B cell (primary cell): ENCODE data around the gene MTF1. TPM values are rescaled to one million over a fixed set of nuclear protein-coding genes. Genes with fewer than 3 reads are reported as not detected.

Experiments used
- ATAC-seq: fragments of 200-7000 bp; cut with Tn5 transposase; one replicate; pipeline ENCODE4 v1.10.0; 2021; ENCODE audit warnings: low read depth, mild to moderate bottlenecking, moderate number of reproducible peaks, moderate library complexity
- CTCF ChIA-PET: fragments of 350-600 bp; sonication (Branson Sonifier 250); formaldehyde crosslinking; loops from one replicate; lab custom pipeline; 2021; ENCODE audit warnings: antibody characterized with exemption, inconsistent platforms; lab: Charles Lee
- POLR2A ChIA-PET: fragments of 350-600 bp; sonication (Branson Sonifier 250); formaldehyde crosslinking; loops from one replicate; lab custom pipeline; 2021; ENCODE audit warnings: antibody characterized with exemption; lab: Charles Lee
- DNase-seq: peaks from one replicate; pipeline ENCODE4 v3.0.0; 2013
- H2AFZ ChIP-seq: 2 replicates; pipeline ENCODE4 v1.6.1; 2012; ENCODE audit warnings: mild to moderate bottlenecking, low read depth, low read length; ENCODE audit not compliant: insufficient read depth, poor library complexity, severe bottlenecking
- H3K27ac ChIP-seq, 2 donors: 1 replicate in 1 of 2; 2 replicates in 1 of 2; pipeline ENCODE4 v1.5.1; 2012 to 2013; ENCODE audit warnings: low read length in 2 of 2, mild to moderate bottlenecking in 2 of 2, moderate library complexity in 1 of 2
- H3K27me3 ChIP-seq, 4 experiments: fragments of 200-600 bp in 1 of 4; sonication (generic) in 1 of 4; replicated peaks in 1 of 4; 1 replicate in 2 of 4; 2 replicates in 2 of 4; pipeline versions ENCODE4 v1.6.1 to v1.7.0; 2013 to 2016; ENCODE audit warnings: low read length in 3 of 4, mild to moderate bottlenecking in 2 of 4, mixed read lengths in 1 of 4, moderate library complexity in 1 of 4; ENCODE audit not compliant: insufficient read depth in 4 of 4, control insufficient read depth in 3 of 4; ENCODE audit errors: control extremely low read depth in 1 of 4
- H3K36me3 ChIP-seq, 2 experiments: replicated peaks in 1 of 2; 1 replicate in 1 of 2; 2 replicates in 1 of 2; pipeline versions ENCODE4 v1.6.1 to v1.7.1; 2013; ENCODE audit warnings: low read length in 1 of 2; ENCODE audit not compliant: insufficient read depth in 2 of 2, control insufficient read depth in 1 of 2; ENCODE audit errors: control extremely low read depth in 1 of 2, extremely low read depth in 1 of 2
- H3K4me1 ChIP-seq, 2 donors: fragments of 200-600 bp in 1 of 2; sonication (generic) in 1 of 2; 1 replicate in 1 of 2; 2 replicates in 1 of 2; pipeline versions ENCODE4 v1.5.1 to v1.6.1; 2013 to 2017; ENCODE audit warnings: low read length in 2 of 2; ENCODE audit not compliant: control insufficient read depth in 2 of 2, insufficient read depth in 2 of 2
- H3K4me2 ChIP-seq: replicated peaks from 2 replicates; pipeline ENCODE3; 2012; ENCODE audit warnings: mild to moderate bottlenecking, low read depth, low read length; ENCODE audit not compliant: poor library complexity, severe bottlenecking
- H3K4me3 ChIP-seq, 5 experiments: fragments of 200-600 bp in 1 of 5; sonication (generic) in 1 of 5; 1 replicate in 3 of 5; 2 replicates in 2 of 5; pipeline versions ENCODE4 v1.5.1 to v1.7.0; 2011 to 2016; ENCODE audit warnings: low read length in 4 of 5, mild to moderate bottlenecking in 4 of 5, low read depth in 2 of 5, control low read depth in 1 of 5, moderate library complexity in 1 of 5; ENCODE audit not compliant: insufficient read depth in 1 of 5; ENCODE audit errors: control extremely low read depth in 1 of 5, extremely low read depth in 1 of 5
- H3K79me2 ChIP-seq: fragments of 200-600 bp; sonication (generic); one replicate; pipeline ENCODE4 v1.6.0; 2016; ENCODE audit warnings: low read length; ENCODE audit not compliant: control insufficient read depth, insufficient read depth
- H3K9ac ChIP-seq: fragments of 200-600 bp; sonication (generic); 2 replicates; pipeline ENCODE4 v1.6.1; 2017; ENCODE audit warnings: mild to moderate bottlenecking, low read length, moderate library complexity
- H3K9me3 ChIP-seq, 3 donors: one replicate each; pipeline versions ENCODE4 v1.6.1 to v1.7.1; 2013; ENCODE audit warnings: low read length in 2 of 3; ENCODE audit not compliant: control insufficient read depth in 2 of 3, insufficient read depth in 1 of 3; ENCODE audit errors: control extremely low read depth in 1 of 3
- H4K20me1 ChIP-seq: 2 replicates; pipeline ENCODE4 v1.6.0; 2012; ENCODE audit warnings: mild to moderate bottlenecking, low read length; ENCODE audit not compliant: insufficient read depth, control insufficient read depth, poor library complexity, severe bottlenecking
- H3K27ac Mint-ChIP-seq: one replicate; pipeline ENCODE4 v1.8.0; 2021; ENCODE audit warnings: mixed read lengths
- H3K27me3 Mint-ChIP-seq: one replicate; pipeline ENCODE4 v1.8.0; 2021; ENCODE audit warnings: mixed read lengths
- H3K4me1 Mint-ChIP-seq: one replicate; pipeline ENCODE4 v1.8.0; 2021; ENCODE audit warnings: mixed read lengths
- H3K4me3 Mint-ChIP-seq: one replicate; pipeline ENCODE4 v1.8.0; 2021; ENCODE audit warnings: mixed read lengths
- H3K9me3 Mint-ChIP-seq: one replicate; pipeline ENCODE4 v1.8.0; 2022; ENCODE audit warnings: mixed read lengths; ENCODE audit not compliant: insufficient read depth
- CTCF ChIP-seq: fragments of 200-600 bp; IDR thresholded peaks from one replicate; pipeline ENCODE4 v1.8.0; 2022; ENCODE audit warnings: antibody characterized with exemption, mild to moderate bottlenecking
- EZH2 ChIP-seq: IDR thresholded peaks from 2 replicates; pipeline ENCODE4 v1.6.1; 2012; ENCODE audit warnings: borderline replicate concordance, low read depth, mild to moderate bottlenecking, moderate library complexity, low read length; ENCODE audit not compliant: insufficient read depth, poor library complexity, severe bottlenecking
- WGBS: methylation state at CpG from one replicate; pipeline ENCODE4 v1.1.5; 2013; ENCODE audit warnings: missing lambda C conversion rate; ENCODE audit not compliant: insufficient coverage; 5-methylcytosine and 5-hydroxymethylcytosine counted together
- intact Hi-C: fragments of 100-400 bp; cut with micrococcal nuclease; formaldehyde crosslinking; loops from one replicate; pipeline ENCODE4 v1.10.0; 2022
- polyA plus RNA-seq: library from polyadenylated mRNA; depleted of rRNA; stranded (reverse); fragments of >200 nt; gene quantifications from 2 replicates; pipeline ENCODE4 v1.2.3, GENCODE V29; 2012
- total RNA-seq, 2 donors: library from RNA; stranded (reverse); fragments of 120-200 nt in 1 of 2; gene quantifications; 1 replicate in 1 of 2; 2 replicates in 1 of 2; pipeline versions ENCODE4 v1.2.3 to v1.2.4, GENCODE V29; 2013 to 2022

Gene MTF1
- total and polyA plus RNA-seq, 2 donors (not counting 1 experiment from before 2014, with no cell fraction given) = 6.2 to 36.7 TPM

GRCh38 chr1:37860346-37860666 lies 914 bp upstream of the MTF1 start:
- POLR2A ChIA-PET = interaction anchor here (0.5 to 1.5 kb wide), 2 partner anchors 39 to 52 kb away, joined by 8 read pairs; partner anchors contain the start of genes C1orf122 and YRDC
- Mint-ChIP-seq H3K4me1 (peaks cover 28% of the 10 kb centered on the region), H3K27ac (peak overlapping the region; percentile 94)

More at GRCh38 chr1:37860346-37860666, 914 bp upstream of the MTF1 start:
- Histone ChIP-seq H3K79me2 (peaks cover 41% of the 10 kb centered on the region), H3K4me3 (peak overlapping the region; percentile 72 to 100 (median 95)), H3K4me1 (peaks cover 16 to 18% of the 10 kb centered on the region in 2 donors), H2AFZ (peak overlapping the region; percentile 93), H3K4me2 (peak overlapping the region; percentile 98), H3K9me3 (no peaks in the 10 kb centered on the region), H3K9ac (peak overlapping the region; percentile 96), H3K27ac (peak overlapping the region; percentile 71 to 95), H3K36me3 (peaks cover under 1 to 23% of the 10 kb centered on the region in 2 experiments), H3K27me3 (no peaks in the 10 kb centered on the region), H4K20me1 (no peaks in the 10 kb centered on the region)
- ATAC-seq (no peak), DNase-seq (no peak)
- Mint-ChIP-seq H3K4me3 (peak overlapping the region; percentile 97), H3K27me3 (no peaks in the 10 kb centered on the region), H3K9me3 (no peaks in the 10 kb centered on the region)
- 21% methylated on average over 4 of the region's 5 CpGs for WGBS
- intact Hi-C loops = loop anchor here (1.0 kb wide), 1 partner anchor 168 kb away; the partner anchor contains the start of gene CDCA8
- TF ChIP-seq CTCF (peak; percentile 54), EZH2 (no peak)
- CTCF ChIA-PET = interaction anchor here (0.6 to 2.3 kb wide), 23 partner anchors 9 to 1515 kb away, joined by 3 to 23 read pairs (median 4); partner anchors contain the start of genes C1orf122, CDCA8, NDUFS5 and SF3A3
